Activated T-cell treated with anti-CD3 and anti-CD28 coated beads, Interleukin-2, amount 50 U/mL, for 72 hours (primary cell): ENCODE measurements around the gene PRPF40B. TPM values are rescaled to one million over a fixed set of nuclear protein-coding genes. Genes with fewer than 3 reads are reported as not detected.

Source experiments
- ATAC-seq, 2 donors: fragments of 150-1000 bp; cut with Tn5 transposase; replicated peaks in 1 of 2; 2 replicates each; pipeline ENCODE4 v1.10.0; 2021; ENCODE audit warnings: moderate library complexity in 2 of 2, mild to moderate bottlenecking in 1 of 2
- DNase-seq, 2 donors: peaks; one replicate each; pipeline ENCODE4 v3.0.0; 2021 to 2022; ENCODE audit warnings: mixed read lengths in 1 of 2
- H3K27ac Mint-ChIP-seq: one replicate; pipeline ENCODE4 v1.8.0; 2022; ENCODE audit warnings: mild to moderate bottlenecking, moderate library complexity, mixed read lengths
- H3K27me3 Mint-ChIP-seq: one replicate; pipeline ENCODE4 v1.8.0; 2022; ENCODE audit warnings: low read depth, mixed read lengths
- H3K36me3 Mint-ChIP-seq, 2 donors: one replicate each; pipeline ENCODE4 v1.8.0; 2022; ENCODE audit warnings: mixed read lengths in 2 of 2, mild to moderate bottlenecking in 1 of 2; ENCODE audit not compliant: insufficient read depth in 2 of 2
- H3K4me1 Mint-ChIP-seq: one replicate; pipeline ENCODE4 v1.8.0; 2022; ENCODE audit warnings: low read depth, mixed read lengths
- H3K4me3 Mint-ChIP-seq, 2 donors: one replicate each; pipeline ENCODE4 v1.8.0; 2022; ENCODE audit warnings: mild to moderate bottlenecking in 2 of 2, mixed read lengths in 2 of 2, moderate library complexity in 2 of 2
- H3K9me3 Mint-ChIP-seq, 2 donors: one replicate each; pipeline ENCODE4 v1.8.0; 2022; ENCODE audit warnings: mixed read lengths in 2 of 2
- total RNA-seq, 2 donors: library from RNA; stranded (reverse); gene quantifications; one replicate each; pipeline ENCODE4 v1.2.3, GENCODE V29; 2022

PRPF40B gene
- total RNA-seq, 2 donors from 2014 or later: 8.5 to 14.0 TPM

GRCh38 chr12:49662998-49663843 lies 39.9 kb downstream of the PRPF40B start:
- H3K9me3 Mint-ChIP-seq: no peaks in the 10 kb centered on the region

GRCh38 chr12:49664167-49664566 lies 40.8 kb downstream of the PRPF40B start:
- Mint-ChIP-seq H3K36me3 (peaks cover 0 to 10% of the 10 kb centered on the region in 2 donors), H3K27me3 (no peaks in the 10 kb centered on the region), H3K9me3 (no peaks in the 10 kb centered on the region), H3K4me1 (peaks cover 88% of the 10 kb centered on the region), H3K27ac (peak overlapping the region; percentile 84), H3K4me3 (peak overlapping the region in 1 of 2 donors; percentile 23)
- no peak for DNase-seq
- ATAC-seq: no peak

More at GRCh38 chr12:49662998-49663843, 39.9 kb downstream of the PRPF40B start:
- Mint-ChIP-seq H3K4me1 (peaks cover 78% of the 10 kb centered on the region), H3K36me3 (peaks cover 0 to 10% of the 10 kb centered on the region in 2 donors), H3K27me3 (no peaks in the 10 kb centered on the region), H3K4me3 (peak overlapping the region; percentile 67 to 73), H3K27ac (peak overlapping the region; percentile 94)
- peak; percentile 78 to 84 for ATAC-seq
- DNase-seq: peak; percentile 76 to 78

GRCh38 chr12:49664591-49665239 lies 41.4 kb downstream of the PRPF40B start:
- no peak for DNase-seq
- H3K27ac Mint-ChIP-seq: peak overlapping the region; percentile 84
- H3K4me1 Mint-ChIP-seq: peaks cover 93% of the 10 kb centered on the region
- H3K36me3 Mint-ChIP-seq: peaks cover 0 to 8% of the 10 kb centered on the region in 2 donors
- peak in 1 of 2 donors; percentile 10 for ATAC-seq
- H3K4me3 Mint-ChIP-seq: peak overlapping the region; percentile 10 to 63
- no peaks in the 10 kb centered on the region for H3K27me3 Mint-ChIP-seq
- no peaks in the 10 kb centered on the region for H3K9me3 Mint-ChIP-seq

- peak overlapping the region in 1 of 2 donors; percentile 63 for H3K4me3 Mint-ChIP-seq
- no peaks in the 10 kb centered on the region for H3K27me3 Mint-ChIP-seq
- H3K4me1 Mint-ChIP-seq: peaks cover 97% of the 10 kb centered on the region
- peak overlapping the region; percentile 84 for H3K27ac Mint-ChIP-seq
- H3K9me3 Mint-ChIP-seq: no peaks in the 10 kb centered on the region
- DNase-seq (no peak), ATAC-seq (no peak)
- H3K36me3 Mint-ChIP-seq: peaks cover 0 to 5% of the 10 kb centered on the region in 2 donors
These were observed 42.0 kb downstream of the PRPF40B start for GRCh38 chr12:49665384-49665783.

- Mint-ChIP-seq H3K27me3 (no peaks in the 10 kb centered on the region), H3K4me3 (no peak overlapping the region), H3K36me3 (peaks cover 0 to 5% of the 10 kb centered on the region in 2 donors), H3K9me3 (no peaks in the 10 kb centered on the region), H3K4me1 (peaks cover 97% of the 10 kb centered on the region), H3K27ac (peak overlapping the region; percentile 45)
- ATAC-seq: no peak
- DNase-seq: no peak
These were observed 42.8 kb downstream of the PRPF40B start for GRCh38 chr12:49666176-49666575.

GRCh38 chr12:49667325-49668090 lies 44.1 kb downstream of the PRPF40B start:
- peak; percentile 72 to 77 for ATAC-seq
- peak overlapping the region; percentile 71 for H3K27ac Mint-ChIP-seq
- peak overlapping the region; percentile 9 to 60 for H3K4me3 Mint-ChIP-seq

GRCh38 chr12:49669796-49670195 lies 46.4 kb downstream of the PRPF40B start:
- DNase-seq (no peak), ATAC-seq (no peak)
- Mint-ChIP-seq H3K27ac (peak overlapping the region; percentile 91), H3K36me3 (no peaks in the 10 kb centered on the region), H3K4me3 (peak overlapping the region in 1 of 2 donors; percentile 67), H3K4me1 (peaks cover 97% of the 10 kb centered on the region), H3K9me3 (no peaks in the 10 kb centered on the region), H3K27me3 (no peaks in the 10 kb centered on the region)

More at GRCh38 chr12:49667325-49668090, 44.1 kb downstream of the PRPF40B start:
- Mint-ChIP-seq H3K9me3 (no peaks in the 10 kb centered on the region), H3K4me1 (peaks cover 97% of the 10 kb centered on the region), H3K27me3 (no peaks in the 10 kb centered on the region), H3K36me3 (no peaks in the 10 kb centered on the region)
- peak in 1 of 2 donors; percentile 27 for DNase-seq

GRCh38 chr12:49671031-49671765 lies 47.8 kb downstream of the PRPF40B start:
- H3K27me3 Mint-ChIP-seq: no peaks in the 10 kb centered on the region
- peak overlapping the region; percentile 67 to 79 for H3K4me3 Mint-ChIP-seq
- no peaks in the 10 kb centered on the region for H3K36me3 Mint-ChIP-seq
- DNase-seq (peak; percentile 65 to 66), ATAC-seq (peak; percentile 71 to 78)
- H3K9me3 Mint-ChIP-seq: no peaks in the 10 kb centered on the region
- peaks cover 100% of the 10 kb centered on the region for H3K4me1 Mint-ChIP-seq
- peak overlapping the region; percentile 91 for H3K27ac Mint-ChIP-seq

GRCh38 chr12:49672301-49673217 lies 49.2 kb downstream of the PRPF40B start:
- Mint-ChIP-seq H3K27me3 (no peaks in the 10 kb centered on the region), H3K4me1 (peaks cover 97% of the 10 kb centered on the region), H3K9me3 (no peaks in the 10 kb centered on the region), H3K27ac (peak overlapping the region; percentile 91), H3K4me3 (peak overlapping the region; percentile 67 to 79), H3K36me3 (no peaks in the 10 kb centered on the region)
- ATAC-seq (no peak), DNase-seq (no peak)

GRCh38 chr12:49673446-49674317 lies 50.3 kb downstream of the PRPF40B start:
- ATAC-seq (peak; percentile 57 to 58), DNase-seq (no peak)
- Mint-ChIP-seq H3K4me1 (peaks cover 85% of the 10 kb centered on the region), H3K27ac (peak overlapping the region; percentile 91), H3K27me3 (no peaks in the 10 kb centered on the region), H3K36me3 (no peaks in the 10 kb centered on the region), H3K9me3 (no peaks in the 10 kb centered on the region), H3K4me3 (peak overlapping the region; percentile 60 to 63)
